Skin of body (tissue), 2 donors: ENCODE measurements around the gene EIF2AK3. TPM values are rescaled to one million over a fixed set of nuclear protein-coding genes. Genes with fewer than 3 reads are reported as not detected.

Experiments
- DNase-seq: peaks from one replicate; lab custom pipeline; 2025; lab: John Stamatoyannopoulos, UW
- total RNA-seq: library from RNA; depleted of rRNA; stranded (reverse); fragments of >200 nt; gene quantifications from one replicate; pipeline ENCODE4 v1.2.3, GENCODE V29; 2014

The EIF2AK3 gene
- total RNA-seq, 1 donor from 2014 or later: 30.7 TPM

DNA sequence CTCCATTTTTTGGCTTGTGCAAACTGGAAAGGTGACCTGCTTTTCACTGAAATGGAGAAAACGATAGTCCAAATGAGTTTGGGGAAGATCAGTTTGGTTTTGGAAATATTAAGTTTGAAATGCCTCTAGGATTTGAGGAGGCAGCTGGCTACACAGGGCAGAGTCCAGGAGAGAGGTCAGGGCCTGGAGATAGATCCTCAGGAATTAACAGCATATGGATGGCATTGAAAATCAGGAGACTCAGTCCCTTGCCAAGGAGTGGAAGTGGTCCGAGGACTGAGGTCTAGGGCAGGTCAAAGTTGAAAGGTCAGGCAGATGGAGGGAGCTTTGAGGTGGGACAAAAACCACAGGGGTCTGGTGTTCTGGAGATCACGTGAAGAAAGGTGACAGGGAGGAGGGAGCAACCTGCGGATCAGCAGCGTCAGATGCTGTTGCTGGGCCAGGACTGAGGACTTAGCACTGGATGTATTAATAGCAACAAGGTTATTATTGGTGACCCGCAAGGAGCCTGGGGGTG is 83.7 kb downstream of the EIF2AK3 start:
- no peak for DNase-seq

DNA sequence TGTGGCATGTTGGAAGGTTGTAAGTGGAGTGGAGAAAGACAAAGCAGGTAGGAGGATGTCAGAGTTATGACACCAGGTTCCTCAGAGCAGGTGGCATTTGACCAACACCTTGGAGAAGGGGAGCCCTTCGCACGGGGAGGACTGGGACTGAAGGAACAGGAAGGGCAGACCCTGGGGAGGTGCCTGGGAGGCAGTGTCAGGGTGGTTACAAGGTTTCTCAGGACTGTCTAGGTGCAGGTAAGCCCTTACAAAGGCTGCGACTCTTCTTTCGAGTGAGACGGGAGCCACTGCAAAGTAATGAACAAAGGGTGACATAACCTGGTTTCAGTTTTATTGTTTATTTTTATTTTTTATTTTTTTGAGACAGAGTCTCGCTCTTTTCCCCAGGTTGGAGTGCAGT is 84.6 kb downstream of the EIF2AK3 start:
- no peak for DNase-seq

DNA sequence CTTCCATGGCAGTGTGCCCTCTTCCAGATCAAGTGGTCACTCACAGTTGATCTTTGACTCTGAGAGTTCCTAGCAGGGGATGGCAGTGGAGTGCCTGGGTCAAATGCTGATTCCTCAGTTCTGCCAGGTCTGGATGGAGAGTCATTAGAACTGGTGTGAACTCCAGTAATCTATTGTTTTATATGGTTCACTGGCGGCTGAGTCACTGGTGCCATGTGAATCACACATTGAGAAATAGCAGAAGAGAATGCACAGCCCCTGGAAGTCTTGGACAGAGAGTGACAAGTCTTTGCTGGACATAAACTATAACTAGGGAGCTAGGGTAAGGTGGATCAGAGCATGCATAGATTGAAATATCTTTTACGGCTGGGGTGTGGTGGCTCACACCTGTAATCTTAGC is 86.9 kb downstream of the EIF2AK3 start:
- DNase-seq: no peak

DNA sequence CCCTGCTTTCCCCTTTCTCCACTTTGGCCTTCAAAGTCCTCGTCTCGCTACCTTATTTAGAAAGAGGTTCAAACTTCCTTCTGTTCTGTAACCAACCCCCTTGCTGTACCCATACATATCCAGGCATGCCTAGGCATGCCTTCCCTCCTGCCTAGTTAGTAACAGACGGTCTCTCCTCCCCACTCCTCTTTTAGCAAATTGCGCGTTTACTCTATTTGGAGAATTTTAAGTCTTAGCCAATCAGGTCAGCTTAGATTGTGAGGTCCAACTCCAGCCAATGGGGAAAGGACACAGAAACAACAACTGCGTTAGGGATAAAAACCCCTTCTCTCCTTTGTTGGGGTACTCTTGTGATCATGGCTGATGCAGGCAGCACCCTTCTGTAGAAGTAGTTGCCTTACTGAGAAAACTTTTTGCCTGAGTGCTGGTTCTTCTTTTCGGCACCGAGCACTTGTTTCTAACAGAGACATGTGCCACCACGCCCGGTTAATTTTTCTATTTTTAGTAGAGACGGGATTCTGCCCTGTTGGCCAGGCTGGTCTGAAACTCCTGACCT is 88.8 kb downstream of the EIF2AK3 start:
- DNase-seq: no peak

DNA sequence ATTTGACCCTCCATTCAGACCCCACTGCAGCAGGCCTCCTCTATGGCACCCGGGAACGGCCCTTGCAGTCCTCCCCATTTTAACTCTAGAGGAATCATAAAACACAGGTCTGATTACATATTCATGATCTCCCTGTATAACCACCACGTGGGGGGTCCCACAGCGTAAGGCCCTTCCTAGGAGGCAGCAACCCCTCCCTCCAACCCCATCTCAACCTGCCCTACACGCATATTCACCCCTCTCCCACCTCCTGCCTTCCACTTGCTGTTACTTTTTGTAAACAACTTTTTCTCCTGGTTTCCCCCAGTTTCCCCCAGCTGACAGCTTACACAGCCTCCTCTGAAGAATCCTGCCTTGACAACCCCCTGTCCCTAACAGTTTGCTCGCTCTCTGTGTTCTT is 89.6 kb downstream of the EIF2AK3 start:
- no peak for DNase-seq

DNA sequence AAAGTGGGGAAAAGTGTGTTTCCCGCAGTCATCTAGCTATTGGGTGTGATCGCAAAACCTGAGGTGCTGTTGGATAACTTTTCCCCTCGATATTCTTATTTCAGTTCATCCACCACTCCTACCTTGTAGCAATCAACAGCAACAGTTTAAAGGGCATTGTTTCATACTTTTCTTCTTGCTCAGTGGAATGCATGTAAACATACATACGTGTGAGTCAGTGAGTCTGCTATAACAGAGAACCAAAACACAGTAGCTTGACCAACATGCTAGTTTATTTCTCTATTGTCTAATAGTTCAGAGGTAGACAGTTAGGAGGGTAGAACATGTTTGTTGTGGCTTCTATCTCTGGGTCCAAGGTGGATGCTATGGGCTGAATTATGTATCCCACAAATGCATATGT is 97.2 kb downstream of the EIF2AK3 start:
- no peak for DNase-seq

DNA sequence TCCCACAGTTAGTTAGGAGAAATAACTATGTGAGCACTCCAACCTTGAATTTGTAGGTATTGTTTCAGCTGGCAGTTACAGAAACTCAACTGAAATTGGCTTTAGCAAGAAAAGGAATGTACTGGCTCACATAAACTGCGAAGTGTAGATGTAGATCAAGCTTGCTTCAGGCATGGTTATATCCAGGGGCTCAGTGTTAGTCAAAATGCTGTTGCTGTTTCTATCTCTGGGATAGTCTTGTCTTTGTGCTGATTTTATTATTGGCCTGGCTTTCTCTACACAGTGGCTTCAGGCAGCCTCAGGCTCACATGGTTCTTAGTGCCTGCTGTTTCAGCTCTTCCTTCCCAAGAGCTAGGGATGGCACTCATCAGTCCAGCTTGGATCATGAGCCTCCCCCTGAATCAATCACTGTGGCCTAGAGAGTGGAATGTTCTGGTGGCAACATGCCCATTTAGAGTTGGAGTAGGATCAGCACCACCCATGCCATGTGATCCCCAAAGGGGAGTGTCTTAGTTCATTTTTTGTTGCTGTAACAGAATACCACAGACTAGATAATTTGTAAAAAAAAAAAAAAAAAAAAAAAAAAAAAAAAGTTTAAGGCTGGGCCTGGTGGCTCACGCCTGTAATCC is 105.7 kb downstream of the EIF2AK3 start:
- DNase-seq: no peak

DNA sequence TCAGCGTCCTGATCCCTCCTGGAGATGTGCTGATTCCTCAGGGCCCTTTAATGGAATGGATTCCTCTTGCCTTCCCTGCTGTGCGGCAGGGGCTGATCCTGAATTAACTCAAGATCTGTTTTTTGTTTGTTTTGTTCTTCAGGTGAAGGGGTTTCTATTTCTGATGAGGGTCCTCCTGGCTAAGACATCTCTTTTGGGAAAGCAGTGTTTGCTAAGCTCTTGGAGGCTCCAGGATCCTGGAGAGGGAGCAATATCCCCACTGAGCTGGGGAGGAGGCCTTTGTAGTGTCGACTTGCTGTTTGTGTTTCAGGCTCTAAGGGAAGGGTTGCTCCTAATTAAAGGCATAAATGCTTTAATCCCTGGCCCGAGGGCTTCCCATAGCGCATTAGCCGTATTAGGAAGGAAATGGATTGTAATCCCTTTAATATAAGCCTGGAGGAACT is 109.5 kb downstream of the EIF2AK3 start:
- no peak for DNase-seq

Other genes starting within 250 kb of the EIF2AK3 start
- 3.7 TPM for gene FOXI3, start 174.8 kb downstream of the EIF2AK3 start, total RNA-seq
- gene RPIA, start 64.2 kb upstream of the EIF2AK3 start, total RNA-seq: 14.0 TPM